NCI-H460 (cell line): ENCODE measurements around the gene EPB41L4A. TPM values are rescaled to one million over a fixed set of nuclear protein-coding genes. Genes with fewer than 3 reads are reported as not detected.

Source experiments
- DNase-seq: peaks from one replicate; pipeline ENCODE4 v3.0.0-alpha.2; 2016; ENCODE audit warnings: low read depth; ENCODE audit errors: extremely low read depth
- total RNA-seq: library from RNA; depleted of rRNA; stranded (reverse); fragments of >200 nt; shearing (Covaris generic); gene quantifications from 2 replicates; pipeline ENCODE4 v1.2.3, GENCODE V29; 2014

EPB41L4A gene
- total RNA-seq, 1 experiment from 2014 or later, result 0.10 TPM

DNA sequence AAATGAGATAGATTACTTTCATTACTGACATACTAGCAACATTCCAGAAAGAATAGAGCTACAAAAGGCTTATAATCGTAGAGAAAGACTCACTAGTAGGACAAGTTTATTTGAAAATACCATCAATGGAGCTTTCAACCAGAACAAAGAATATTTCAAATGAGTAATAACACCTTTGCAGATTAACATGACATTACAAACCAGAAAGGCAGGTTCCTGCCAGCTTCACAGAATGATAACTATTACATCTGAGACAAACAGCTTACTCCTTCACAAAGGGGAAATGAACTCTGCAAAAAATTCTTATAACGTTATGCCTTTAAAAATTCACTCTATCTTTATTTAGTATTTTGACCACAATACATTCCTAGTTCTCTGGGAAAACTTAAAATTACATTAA is 103.1 kb downstream of the EPB41L4A start:
- no peak for DNase-seq

DNA sequence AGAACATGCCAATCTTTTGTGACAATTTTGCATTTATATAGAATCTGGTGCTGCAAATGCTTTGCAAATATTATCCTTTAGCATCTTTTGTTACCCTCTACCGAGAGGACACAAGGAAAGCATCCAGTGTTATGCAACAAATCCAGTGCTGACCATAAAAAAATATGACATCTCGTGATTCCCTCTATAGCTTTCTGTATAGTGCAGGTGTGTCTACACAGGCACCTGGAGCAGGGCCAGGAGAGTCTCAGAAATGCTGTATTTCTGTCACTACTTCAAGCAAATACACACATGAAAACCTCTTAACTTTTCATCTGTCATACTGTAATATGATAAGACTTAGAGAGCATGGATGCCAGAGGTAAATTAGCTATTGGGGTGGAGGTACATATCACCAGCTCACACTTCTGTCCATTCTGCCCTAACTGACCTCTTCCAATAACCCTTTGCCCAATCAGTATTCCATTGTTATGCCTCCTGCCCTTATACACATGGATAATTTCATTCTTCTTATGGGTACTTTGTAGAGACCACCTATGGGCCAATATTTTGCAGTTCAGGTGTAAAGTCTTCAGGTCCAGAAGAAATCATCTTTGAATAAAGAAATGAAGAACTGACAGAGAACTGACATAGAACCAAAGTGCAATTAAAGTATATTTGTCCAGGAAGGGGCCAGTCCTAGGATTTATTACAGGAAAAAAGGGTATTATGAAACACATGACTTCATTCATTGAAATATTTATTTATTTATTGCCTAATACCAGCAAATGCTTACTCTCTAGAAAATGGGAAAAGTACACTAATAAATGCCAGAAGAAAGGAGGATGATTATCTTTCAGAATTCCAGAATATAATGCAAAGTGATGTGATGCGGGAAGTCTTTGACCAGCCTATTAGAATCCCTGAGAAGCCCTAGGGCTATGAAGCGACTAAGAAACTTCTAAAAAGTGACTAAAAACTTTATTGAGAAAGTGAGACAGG is 106.5 kb downstream of the EPB41L4A start:
- DNase-seq, result no peak

DNA sequence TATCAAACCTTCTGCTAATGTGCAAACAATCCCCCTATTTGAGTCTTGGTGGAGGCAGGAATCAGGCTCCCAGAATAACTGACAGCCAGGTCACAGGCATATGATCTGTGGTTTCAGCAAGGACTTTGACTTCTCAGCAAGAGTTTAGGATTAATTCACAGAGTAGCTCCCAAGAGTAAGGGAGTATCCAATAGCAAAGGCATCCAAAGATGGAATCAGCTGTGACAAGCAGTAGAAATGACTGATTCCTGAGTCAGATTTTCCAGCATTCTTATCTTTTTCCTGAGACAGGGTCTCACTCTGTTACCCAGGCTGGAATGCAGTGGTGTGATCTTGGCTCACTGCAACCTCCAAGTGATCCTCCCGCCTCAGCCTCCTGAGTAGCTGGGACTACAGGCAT is 108.3 kb downstream of the EPB41L4A start:
- DNase-seq, result no peak

DNA sequence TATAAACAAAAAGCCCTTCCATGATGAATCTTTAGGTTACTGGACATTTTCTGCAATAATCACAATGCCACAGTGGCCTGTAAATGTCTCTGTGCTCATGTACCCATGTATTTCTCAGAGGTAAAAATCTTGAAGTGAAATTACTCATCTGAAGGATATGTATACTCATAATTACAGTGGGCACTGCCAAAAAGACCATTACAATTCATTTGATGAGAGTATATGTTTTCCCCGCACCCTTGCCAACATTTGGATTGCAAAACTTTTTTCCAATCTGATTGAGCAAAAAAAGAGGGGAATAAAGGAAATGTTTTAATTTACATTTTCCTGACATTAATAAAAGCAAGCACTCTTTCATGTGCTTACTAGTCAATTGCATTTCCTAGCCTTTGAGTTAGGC is 110.5 kb downstream of the EPB41L4A start:
- no peak for DNase-seq

DNA sequence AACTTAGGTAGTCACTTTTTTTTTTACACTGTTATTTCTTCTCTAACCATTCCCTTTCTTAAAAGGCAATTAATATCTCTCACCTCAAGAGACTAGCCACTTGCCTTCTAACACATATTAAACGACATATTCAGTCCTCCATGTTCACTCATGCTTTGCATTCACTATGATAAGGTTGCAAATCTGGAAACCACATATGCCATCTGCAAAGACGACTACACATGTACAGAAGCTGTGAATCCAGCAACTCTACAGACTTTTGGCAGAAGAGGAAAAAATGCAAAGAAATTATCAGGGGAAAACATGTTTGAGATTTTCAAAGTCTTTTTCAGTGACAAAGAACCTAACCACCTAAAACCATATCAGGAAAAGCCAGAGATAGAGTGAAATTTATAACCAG is 112.1 kb downstream of the EPB41L4A start:
- DNase-seq, result no peak

DNA sequence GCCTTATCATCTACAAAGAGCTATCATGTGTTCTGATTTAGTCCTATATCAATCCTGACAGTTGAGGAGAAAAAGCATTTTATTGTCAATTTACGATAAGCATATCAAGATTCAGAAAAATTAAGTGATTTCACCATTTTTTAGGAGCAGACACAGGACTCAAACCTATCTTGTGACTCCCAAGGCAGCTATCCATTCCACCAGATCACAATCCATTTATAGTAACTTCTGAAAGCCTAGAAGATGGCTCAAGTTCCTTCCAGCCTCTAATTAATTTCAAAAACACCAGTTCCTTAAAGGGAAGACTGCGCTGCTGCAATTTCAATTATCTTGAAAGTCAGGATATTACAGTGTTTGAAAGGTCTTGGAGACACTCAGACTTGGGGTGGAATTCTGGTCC is 114.3 kb downstream of the EPB41L4A start:
- DNase-seq, result no peak

DNA sequence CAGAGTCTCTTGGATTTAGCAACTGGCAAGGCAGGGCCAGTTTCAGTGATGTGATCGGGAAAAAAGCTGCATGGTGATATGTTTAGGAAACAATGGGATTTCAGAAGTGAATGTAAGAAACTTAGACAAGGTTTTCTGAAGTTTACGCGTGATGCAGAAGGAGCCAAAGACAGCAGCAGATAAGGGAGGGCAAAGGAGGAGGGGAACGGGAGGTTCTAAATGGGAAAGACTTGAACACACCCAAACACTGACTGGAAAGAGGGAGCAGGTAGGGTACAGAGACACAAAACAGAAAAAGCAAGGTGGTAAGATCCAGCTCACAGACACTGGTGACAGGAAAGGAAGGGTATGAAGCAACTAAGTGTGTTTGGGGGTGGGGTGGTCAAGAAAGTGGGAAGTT is 115.4 kb downstream of the EPB41L4A start:
- DNase-seq, result no peak

DNA sequence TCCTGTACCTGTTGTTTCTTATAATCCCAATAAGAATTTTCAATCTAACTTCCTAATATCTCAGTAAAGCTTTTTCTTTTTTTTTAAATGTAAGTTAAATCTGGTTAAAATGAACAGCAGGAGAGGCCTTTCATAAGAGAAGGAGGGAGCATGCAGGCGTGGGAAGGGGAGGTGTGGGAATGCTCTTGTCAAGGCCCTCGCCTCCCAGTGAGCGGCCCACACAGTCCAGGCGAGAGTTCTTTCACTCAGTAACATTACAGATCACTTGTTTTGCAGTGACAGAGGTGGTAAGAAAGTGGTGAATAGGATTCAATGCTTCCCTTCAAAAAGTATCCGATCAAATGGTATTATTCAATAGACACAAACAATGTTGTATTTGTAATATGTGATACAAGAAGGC is 125.0 kb downstream of the EPB41L4A start:
- no peak for DNase-seq

DNA sequence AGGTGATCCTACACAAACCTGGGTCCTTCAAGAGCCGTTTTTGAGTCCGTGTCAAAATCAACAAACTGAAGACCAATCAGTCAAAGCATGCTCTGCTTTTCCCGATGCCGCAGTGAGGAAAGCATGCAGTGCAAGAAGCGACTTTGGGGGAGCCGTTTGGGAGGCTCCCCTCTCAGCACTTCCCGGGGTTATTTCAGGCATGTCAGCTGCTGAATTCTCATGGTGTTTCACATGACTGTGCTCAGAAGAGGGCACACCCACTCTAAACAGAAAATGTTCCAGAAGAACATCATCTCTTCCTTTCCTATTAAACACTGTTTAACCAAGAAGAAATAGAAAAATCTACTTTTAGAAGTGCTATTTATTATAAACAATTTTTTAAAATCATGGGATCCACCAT is 125.5 kb downstream of the EPB41L4A start:
- DNase-seq, result no peak

DNA sequence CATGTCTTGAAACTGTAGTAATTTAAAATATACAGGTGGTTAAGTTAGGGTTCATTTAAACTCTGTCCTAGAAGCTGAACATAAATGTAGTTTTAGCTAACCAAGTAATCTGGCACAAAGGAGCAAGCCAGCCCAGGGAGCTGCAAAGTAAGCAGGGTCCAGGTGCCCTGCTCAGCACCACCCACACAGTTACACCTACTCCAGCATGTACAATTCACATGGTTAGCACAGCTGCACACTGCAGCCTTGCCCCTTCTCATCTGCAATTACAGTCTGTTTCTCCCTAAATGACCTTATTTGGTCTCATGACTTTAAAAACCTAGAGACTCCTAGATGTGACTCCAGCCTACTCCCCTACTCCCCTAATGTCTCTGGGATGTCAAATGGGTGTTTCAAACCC is 128.4 kb downstream of the EPB41L4A start:
- no peak for DNase-seq

DNA sequence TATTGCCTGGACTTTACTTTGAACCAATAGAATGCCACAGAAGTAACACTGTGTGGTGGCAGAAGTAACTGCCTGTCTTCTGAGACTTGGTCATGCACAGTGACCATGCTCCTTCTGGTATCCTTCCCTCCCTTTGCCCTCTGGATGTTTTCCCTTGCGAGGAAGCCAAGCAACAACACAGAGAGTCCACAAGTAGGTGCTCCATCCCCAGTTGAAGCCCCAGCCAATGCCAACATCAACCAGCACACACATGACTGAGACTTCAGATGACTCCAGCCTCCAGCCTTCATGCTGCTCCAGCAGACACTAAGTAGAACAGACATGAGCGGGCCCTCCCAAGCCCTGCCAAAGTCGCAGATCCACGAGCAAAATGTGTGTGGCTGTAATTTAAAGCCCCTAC is 129.6 kb downstream of the EPB41L4A start:
- no peak for DNase-seq

DNA sequence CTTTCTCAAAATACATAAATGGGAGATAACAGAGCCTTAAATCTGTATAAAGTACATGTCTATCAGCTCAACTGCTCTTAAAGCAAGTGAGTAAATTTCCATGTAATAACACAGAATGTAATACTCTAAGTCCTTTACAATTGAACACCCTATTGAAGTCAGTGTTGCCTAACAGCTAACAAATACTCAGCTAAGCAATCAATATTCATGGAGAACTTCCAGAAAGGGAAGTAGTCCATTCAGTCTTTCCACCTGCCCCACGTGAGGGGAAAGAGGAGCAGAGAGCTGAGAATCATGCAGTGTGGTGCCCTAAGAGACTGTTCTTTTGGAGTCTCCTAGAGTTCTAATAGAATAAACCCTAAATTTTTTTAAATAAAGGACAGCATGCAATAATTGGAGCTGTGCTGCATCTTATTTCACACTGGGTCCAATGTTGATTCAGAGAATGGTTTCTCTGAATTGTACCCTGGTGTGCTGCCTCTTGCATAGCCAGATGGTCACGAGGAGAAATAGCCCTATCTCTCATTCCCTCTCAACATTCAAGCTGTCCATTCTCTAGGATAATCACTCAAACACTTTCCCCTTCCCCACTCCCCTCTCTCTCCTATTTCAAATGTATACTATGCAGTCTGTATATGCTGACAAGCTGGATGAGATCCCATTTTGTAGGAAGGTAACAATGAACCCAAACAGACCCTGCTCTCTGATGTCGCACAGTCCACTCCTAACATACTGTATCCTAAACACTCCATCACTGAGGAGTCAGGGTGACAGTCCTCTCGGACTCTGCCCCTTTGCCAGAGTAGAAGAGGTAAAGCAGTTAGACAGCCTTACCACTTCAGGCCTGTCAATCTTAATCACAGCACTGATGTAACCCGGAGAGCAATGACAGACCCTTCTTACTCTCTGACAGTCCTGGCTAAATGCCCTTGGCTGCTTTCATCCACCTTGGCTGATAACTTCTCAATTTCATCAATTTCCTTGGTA is 134.8 kb downstream of the EPB41L4A start:
- no peak for DNase-seq

DNA sequence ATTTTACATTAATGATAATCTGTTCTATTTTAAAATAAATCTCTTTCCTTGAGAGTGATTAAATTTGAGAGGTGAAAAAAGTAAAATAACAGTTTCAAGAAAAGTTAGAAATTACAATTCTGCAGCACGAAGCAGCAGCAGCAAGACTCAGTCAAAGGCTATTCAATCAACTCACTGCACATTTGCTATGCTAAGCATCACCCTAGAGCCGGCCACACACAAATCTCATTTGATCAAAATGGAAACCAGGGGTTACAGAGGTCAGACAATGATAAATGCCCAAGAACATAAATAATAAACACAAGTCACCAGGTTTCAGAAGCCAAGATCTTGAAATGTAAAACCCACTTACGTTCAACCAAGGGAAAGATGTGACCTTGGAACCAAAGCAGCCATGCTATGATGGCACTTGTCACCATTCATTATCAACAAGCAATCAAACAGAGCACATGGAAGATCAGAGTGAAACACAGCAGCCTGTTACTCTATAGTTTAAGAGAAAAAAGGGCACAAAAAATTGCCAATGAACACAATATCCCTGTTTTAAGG is 136.0 kb downstream of the EPB41L4A start:
- DNase-seq, result no peak

DNA sequence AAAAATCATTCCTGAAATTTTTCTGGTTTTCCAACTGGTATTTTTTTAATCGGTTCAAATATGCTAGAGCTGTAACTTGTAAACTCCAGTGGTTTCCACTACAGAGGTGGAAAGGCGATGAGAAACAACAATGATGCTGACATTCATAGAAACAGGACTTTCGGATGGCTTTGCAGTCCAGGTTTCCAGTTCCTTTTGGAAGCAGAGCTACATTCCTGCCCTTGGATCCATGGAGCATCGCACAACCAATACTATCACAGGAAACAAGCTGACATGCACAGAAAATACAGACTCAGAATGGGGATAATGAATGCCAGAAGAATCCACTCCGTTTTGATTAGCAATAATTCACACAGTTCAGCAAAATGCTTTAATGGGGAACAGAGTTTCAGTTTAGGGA is 140.0 kb downstream of the EPB41L4A start:
- DNase-seq, result no peak

DNA sequence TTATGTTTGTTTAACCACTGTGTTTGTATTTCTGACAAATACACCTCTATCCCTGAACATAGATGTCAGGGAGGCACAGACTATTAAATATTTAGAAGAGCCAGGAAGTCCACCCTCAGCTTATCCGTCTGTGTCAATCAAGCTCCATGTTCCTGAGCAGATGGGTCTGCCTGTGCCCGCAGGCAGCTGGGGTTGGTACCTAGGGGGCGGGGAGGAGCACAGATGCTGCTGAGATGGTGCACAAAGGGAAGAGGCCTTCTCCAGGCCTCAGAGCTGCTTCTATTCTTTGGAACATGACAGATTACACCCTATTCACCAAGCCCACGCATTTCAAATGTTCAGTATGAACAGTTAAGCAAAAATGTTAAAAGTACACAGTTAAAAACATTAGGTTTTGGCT is 142.1 kb downstream of the EPB41L4A start:
- DNase-seq, result no peak

DNA sequence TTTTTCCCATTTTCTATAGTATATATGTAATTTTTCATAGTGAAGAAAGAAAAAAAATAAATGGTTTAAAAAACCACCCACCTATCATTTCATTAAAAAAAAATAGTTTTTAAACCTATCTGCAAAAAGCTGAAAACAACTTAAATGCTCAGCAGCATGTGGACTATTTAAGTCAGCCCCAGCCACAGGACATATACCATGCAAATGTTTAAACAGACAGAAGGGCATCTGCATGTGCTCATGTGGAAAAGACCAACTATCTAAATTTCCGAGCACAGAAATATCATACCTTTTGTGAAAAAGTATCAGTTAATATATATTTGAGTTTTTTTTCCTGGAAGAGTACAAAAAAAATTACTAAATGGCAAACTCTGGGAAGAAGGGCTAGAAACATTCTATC is 143.4 kb downstream of the EPB41L4A start:
- no peak for DNase-seq

DNA sequence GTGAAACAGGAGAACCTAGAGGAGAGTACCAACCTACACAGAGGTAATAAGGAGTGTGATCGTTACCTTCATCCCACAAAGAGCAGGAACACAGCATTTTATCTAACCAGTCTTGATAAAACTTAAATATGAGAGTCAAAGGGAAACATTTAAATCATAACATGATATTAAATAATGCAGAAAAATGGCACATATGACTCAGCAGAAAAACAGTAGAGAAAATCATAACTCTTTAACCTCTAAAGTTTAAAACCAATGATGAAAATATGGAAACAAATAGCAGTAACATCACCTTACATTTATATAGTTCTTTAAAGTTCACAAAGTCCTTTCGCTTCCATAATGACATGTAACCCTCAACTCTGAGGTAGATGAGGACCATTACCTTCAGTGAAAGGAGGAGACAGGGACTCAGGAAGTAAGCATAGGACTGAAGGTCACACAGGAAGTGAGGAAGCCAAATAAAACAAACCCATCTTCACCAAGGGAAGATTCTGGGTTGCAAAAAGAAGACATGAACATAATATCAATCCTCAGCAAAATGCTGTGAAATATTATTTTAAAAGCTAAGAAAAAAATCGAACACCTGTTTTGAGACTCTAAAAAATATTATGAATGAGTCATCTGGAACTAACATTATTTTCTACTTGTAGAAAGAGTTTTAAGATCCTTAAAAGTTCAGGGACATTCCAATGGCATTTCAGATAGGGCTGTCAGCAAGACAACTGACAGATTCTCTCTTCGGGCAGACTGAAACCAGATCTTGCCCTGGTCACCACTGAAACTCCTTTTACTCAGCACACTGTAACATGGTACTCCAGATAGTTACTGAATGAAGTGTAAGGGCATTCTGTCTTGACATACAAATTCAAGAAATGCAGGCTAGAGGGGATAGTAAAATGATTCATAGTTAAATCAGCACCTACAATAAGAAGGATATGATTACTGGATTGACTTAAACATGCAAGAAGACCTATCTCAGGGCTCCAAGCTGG is 148.5 kb downstream of the EPB41L4A start:
- no peak for DNase-seq

DNA sequence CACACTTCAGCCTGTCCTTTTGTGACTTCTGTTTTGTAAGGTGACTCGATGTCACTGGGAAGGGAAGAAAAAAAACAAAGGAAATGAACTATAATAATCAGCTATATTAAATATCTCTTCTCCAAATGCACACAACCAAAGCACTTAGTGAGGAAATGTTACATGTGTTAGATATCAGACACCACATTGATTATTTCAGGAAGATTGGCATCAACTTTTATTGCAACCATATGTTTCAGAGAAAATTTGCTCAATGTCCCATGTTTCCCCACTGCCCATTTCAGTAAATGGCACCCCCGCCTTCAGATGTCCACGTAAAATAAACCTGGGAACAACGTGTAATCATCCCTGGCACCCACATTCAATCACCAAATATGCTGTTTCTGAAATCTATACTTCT is 151.8 kb downstream of the EPB41L4A start:
- DNase-seq, result no peak

DNA sequence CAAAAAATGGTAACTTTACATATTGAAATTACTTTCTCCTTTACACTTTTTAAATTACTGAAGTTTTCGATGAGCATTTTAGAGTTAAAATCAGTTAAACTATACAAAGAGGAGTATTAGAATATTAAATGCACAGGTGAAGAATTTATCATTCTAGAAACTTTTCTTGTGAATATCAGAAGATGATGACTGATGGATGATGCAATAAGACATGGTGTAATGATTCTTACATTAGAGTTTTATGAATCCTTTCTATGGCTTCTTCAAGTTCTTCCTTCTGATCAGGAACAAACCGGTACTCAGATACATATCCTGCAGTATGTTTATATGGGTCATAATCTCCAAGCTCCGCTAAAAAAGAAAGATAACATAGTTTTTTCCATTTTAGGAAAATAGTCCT is 154.4 kb downstream of the EPB41L4A start:
- DNase-seq, result no peak

DNA sequence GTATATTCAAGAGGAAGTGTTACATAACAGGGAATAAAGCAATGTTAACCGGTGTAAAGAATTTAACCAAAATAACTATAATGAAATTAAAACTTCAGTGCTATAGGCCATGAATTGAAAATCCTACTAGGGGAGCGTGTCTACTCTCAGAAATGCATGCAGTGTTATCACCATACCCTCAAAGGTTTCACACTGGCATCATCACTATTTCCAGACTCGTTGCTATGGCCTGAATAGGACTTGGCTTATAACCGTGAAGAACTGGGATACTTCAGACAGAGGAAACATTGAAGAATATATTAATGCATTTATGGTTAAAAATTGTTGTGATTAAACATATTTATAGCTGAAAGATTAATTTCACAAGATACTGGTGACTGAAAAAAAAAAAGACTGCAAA is 154.9 kb downstream of the EPB41L4A start:
- no peak for DNase-seq
